Activated CD8-positive, alpha-beta memory T cell treated with anti-CD3 and anti-CD28 coated beads for 48 hours (primary cell): ENCODE results near the gene WDR1.

Experiments used
- DNase-seq, 3 experiments: peaks; one replicate each; pipeline ENCODE4 v3.0.0-alpha.2; 2020; ENCODE audit warnings: low read depth in 2 of 3, low spot score in 2 of 3

Gene WDR1

DNA sequence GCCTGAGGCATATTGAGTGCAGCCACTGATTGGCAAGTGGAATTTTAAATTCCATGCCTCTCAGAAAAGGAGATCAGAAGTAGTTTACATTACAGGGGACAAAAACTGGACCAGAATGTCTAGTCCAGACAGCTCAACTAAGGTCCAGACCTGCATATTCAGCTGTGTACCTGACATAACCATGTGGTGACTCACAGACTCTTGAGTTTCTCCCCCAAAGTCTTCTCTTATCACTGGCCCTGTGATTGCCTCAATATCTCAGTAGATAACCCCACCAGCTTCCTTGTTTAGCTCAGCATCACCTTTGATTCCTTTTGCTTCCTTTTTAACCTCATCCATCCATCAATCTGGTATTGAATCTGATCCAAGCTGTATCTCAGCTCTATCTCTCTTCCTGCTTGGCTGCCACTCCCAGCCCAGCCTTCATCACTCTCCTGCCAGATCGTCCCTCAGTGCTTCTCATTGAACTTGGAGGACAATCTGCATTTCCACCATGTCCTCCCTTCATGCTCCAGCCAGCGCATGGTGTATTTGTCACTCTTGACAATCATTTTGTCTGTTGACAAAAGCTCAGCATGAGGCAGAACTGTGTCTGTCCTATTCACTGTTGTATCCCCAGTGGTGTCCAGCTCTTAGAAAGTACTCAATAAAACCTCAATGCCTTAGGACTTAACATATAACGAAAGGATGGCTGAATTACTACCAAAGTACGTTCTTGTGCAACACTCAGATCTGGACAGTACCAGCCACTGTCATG is 67.5 kb downstream of the WDR1 start:
- DNase-seq = no peak

GRCh38 chr4:10047967-10048366 is 68.6 kb downstream of the WDR1 start:
- no peak for DNase-seq

DNA sequence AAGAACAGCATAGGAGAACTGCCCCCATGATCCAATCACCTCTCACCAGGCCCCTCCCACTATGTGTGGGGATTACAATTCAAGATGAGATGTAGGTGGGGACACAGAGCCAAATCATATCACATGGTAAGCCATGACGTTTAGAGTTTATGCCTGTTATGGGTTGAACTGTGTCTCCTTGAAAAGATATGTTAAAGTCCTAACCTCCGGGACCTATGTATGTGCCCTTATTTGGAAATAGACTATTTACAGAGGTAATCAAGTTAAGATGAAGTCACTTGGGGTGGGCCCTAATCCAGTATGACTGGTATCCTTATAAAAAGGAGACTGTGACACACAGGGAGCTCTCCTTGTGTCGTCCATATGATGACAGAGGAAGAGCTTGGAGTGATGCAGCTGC is 70.1 kb downstream of the WDR1 start:
- no peak for DNase-seq

DNA sequence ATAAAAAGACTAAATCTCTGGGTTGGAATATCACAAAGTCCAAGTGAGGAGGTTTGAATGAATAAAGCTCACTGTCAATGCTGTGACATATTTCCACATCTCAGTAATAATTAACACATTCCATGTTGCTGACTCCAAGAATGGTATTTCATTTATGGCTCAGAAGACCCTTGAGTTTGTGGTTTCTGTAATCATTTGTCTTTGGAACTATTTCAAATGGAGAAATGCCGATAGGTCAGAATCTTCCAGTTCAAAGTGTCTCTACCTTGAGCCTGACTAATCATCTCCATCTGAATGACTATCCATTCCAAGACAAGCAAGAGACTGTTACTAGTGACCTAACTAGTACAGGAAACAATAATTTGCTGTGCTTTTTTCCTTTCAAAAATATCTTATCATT is 71.1 kb downstream of the WDR1 start:
- DNase-seq = no peak

DNA sequence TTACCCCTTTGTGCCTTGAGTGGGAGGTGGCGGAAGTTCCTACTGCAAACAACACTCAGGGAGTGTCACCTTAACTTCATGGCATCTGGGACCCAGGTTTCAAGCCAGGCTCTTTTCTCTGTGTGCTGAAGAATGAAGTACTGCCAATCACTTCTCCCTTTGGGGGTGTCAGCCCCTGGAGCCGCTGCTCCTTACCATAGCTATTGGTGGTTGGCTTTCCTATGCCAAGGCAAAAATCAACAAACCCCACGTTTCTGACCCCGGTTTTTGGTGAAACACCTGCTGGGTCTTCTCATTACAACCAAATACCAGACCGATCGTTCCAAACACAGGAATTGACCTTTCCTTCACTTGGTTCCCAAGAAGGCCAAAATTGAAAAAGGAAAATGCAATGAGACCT is 75.6 kb downstream of the WDR1 start:
- DNase-seq = no peak

- DNase-seq = no peak
These were observed 76.3 kb downstream of the WDR1 start for GRCh38 chr4:10040049-10040892.

DNA sequence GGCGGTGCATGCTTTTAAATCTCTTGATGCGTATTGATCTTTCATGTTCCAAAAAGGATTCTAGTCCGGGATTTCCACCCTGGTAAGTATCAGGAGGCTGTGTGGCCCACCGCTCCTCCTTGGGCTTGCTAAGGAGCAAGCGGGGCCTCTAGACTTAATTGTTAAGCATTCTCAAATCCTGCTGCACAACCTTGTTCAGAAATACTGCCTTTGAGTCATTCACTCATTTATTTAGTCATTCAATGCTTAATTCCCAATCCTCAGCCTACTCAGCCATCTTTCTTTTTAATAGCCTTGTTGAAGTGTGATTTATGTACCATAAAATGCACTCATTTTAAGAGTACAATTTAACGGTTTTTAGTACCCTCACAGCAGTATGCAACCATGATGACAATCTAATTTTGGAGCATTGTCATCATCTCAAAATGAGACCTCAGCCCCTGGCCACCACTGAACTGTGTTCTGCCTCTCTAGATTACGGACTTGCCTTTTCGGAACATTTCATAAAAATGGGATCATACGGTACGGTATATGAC is 79.7 kb downstream of the WDR1 start:
- DNase-seq = no peak

DNA sequence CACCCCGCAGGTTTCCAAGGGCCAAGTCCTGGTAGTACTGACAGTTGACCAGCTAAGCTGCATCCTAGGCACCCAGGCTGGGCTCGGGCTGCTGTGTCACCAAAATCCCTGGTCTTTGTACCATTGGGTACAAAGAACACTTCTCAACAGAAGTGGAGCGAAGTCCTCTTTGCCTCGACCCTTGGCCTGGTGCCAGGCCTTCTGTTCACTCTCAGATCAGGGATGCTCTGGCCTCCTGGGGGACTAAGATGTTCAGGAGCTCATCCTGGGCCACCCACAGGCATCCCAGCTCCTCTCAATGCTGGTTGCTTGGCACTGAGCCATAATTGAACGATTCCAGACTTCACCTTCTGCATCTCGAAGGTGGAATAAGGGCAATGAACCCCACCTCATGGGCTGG is 81.5 kb downstream of the WDR1 start:
- DNase-seq = no peak

- no peak for DNase-seq
These were observed 81.9 kb downstream of the WDR1 start for GRCh38 chr4:10034612-10035104.

DNA sequence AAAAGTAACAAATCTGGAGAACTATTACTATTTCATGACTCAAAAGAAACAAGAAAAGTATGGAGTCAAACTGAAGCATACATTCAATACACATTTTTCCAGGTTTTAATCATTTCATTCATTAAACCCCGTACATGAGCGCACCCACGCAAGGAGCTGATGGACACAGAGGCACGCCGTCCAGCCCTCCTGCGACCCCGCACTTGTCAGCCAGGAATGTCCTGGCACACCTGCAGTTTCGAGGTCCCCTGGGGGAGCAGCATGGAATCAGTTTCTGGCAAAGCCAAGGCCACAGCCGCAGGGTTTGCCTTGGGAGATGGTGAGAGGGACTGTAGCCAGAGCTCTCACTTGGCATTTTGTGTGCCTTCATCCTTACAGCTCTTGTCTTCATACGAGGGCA is 82.5 kb downstream of the WDR1 start:
- no peak for DNase-seq

DNA sequence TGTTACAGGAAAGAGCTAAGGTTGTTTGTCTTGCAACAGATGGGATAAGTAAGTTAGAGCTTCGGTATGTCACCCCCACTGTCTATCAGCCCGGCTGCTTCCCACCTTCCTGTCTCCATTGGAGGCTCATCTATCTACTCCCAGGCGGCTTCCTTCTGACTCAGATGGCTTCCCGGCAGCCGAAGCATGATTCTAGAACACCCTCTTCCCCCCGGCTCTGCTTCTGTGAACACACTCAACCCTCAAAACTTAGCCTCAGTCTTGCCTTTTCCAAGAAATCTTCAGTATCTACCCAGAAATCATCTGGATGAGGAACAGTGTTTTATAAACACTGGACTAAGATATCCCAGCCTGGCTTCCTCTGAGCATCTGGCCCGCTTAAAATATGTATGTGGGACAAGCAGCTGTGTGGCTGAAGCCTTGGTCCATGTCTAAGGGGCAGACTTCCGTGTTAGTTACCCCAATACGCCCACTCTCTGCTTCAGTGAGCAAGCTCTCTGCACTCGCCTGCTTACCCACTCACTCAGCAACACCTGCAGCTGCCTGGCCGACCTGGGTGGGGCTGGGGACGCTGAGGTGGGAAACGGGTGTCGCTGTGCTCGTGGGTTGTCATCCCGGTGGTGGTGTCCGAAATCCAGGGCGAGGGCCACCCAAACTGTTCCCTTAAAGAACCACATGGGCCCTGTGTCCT is 83.3 kb downstream of the WDR1 start:
- DNase-seq = no peak

GRCh38 chr4:10032625-10033024 is 84.0 kb downstream of the WDR1 start:
- no peak for DNase-seq

GRCh38 chr4:10031668-10032590 is 84.7 kb downstream of the WDR1 start:
- no peak for DNase-seq

DNA sequence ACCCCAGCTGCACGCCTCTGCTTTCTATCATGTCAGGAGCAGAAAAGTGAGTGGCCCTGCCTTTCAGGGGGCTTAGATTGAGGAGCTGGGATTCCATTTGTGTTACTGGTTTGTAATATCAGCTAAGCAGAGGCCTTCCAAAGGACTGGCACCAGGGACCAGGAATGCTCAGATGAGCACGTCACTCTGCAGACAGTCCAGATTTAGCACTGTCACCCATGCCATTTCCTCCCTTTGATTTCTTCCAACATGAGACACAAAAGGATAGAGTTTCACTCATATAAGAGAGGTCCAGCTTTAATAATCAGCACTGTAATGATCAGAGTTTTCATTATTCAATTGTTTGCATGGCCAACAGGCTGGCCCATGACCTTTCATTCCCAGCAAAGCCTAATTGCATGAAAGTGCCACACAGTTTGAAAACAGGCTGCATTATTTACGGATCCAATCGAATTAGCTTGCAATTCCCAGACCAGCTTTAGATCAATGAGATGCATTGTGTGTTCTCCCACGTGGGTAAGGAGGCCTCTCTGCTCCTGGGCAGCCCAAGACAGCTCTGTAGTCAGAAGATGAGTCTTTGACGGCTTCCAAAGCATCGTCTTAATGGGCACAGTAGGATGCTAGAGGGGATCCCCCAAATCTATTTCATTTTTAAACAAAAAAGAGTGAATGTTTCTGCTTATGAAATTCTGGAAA is 85.5 kb downstream of the WDR1 start:
- no peak for DNase-seq

DNA sequence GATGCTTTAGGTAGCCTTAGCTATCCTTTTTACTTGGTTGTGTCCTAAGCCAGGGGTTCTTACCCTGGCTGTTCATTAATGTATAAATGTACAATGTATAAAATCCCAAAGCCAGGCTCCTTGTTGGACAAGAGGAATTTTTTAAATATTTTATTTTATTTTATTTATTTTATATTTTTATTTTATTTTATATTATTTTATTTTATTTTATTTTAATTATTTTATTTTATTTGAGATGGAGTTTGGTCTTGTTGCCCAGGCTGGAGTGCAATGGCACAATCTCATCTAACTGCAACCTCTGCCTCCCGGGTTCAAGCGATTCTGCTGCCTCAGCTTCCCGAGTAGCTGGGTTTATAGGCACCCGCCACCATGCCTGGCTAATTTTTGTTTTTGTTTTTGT is 87.2 kb downstream of the WDR1 start:
- DNase-seq = no peak

DNA sequence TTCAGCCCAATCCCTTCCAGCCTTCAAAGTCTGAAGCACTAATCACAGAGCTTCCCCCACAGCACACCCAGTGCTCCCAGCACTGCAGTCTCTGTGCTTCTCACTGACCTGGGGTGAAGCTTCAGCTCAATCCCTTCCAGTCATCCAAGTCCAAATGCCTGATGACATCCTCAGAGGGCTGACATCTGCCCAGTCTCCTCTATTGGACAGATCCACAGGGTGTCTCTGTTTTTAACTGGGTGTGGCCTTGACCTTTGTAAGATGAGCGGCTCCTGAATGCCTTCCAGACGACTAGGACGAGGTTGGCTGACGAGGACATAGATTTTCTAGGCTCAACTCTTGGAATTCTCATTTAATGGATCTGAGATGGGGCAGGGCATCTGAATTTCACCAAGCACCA is 87.7 kb downstream of the WDR1 start:
- DNase-seq = no peak

GRCh38 chr4:10026485-10026884 is 90.1 kb downstream of the WDR1 start:
- DNase-seq = no peak

GRCh38 chr4:10025230-10025806 is 91.3 kb downstream of the WDR1 start:
- no peak for DNase-seq
